AG04450 (cell line): ENCODE results near the gene MARK1. TPM values are rescaled to one million over a fixed set of nuclear protein-coding genes. Genes with fewer than 3 reads are reported as not detected.

Experiments
- CTCF ChIA-PET: fragments of 300-600, 350-600 bp; formaldehyde crosslinking; extraction: SDS; loops from one replicate; lab custom pipeline; 2022; ENCODE audit warnings: antibody characterized with exemption, inconsistent platforms; lab: Charles Lee
- POLR2A ChIA-PET: fragments of 350-600 bp; formaldehyde crosslinking; extraction: SDS; loops from one replicate; lab custom pipeline; 2021; ENCODE audit warnings: antibody characterized with exemption, inconsistent platforms; lab: Yijun Ruan, JAX
- DNase-seq: peaks from one replicate; pipeline ENCODE4 v3.0.0-alpha.2; 2011; ENCODE audit warnings: low read depth, low spot score
- H3K27ac ChIP-seq: one replicate; pipeline ENCODE4 v1.5.1; 2012; ENCODE audit warnings: low read depth, low read length, control low read depth
- H3K27me3 ChIP-seq: one replicate; pipeline ENCODE4 v1.6.0; 2012; ENCODE audit warnings: low read length; ENCODE audit not compliant: control insufficient read depth, insufficient read depth
- H3K4me3 ChIP-seq: 2 replicates; pipeline ENCODE4 v1.5.1; 2011; ENCODE audit warnings: mild to moderate bottlenecking, low read depth, low read length, control low read depth
- H3K9me3 ChIP-seq: 2 replicates; pipeline ENCODE4 v1.5.1; 2012; ENCODE audit warnings: low read length; ENCODE audit not compliant: control insufficient read depth, insufficient read depth
- polyA plus RNA-seq: library from polyadenylated mRNA; depleted of rRNA; stranded (reverse); fragments of >200 nt; gene quantifications from 2 replicates; pipeline ENCODE4 v1.2.3, GENCODE V29; 2011
- TF ChIP-seq, protein P1 (sequence below): IDR thresholded peaks from 2 replicates; pipeline ENCODE4 v1.5.1; 2011; ENCODE audit warnings: low read depth, low read length, control low read depth, inconsistent platforms

Gene MARK1
- polyA plus RNA-seq, 1 experiment = not detected

DNA sequence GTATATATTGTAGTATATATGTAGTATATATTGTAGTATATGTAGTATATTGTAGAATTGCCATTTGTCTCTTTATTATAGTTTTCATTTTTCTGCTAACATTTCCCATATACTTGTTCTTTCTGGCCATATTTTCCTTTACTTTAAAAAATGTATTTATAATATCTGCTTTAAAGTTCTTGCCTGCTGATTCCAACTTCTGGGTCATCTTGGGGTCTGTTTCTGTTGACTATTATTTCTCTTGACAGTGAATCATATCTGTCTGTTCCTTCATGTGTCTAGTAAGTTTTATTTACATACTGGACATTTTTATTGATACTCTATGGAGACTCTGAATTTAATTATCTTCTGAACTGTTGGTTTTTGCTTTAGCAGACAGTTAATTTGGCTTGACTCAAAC, 45.9 kb downstream of the MARK1 start:
- H3K27ac ChIP-seq = no peak overlapping the region
- no peak for DNase-seq
- TF ChIP-seq, protein P1, sequence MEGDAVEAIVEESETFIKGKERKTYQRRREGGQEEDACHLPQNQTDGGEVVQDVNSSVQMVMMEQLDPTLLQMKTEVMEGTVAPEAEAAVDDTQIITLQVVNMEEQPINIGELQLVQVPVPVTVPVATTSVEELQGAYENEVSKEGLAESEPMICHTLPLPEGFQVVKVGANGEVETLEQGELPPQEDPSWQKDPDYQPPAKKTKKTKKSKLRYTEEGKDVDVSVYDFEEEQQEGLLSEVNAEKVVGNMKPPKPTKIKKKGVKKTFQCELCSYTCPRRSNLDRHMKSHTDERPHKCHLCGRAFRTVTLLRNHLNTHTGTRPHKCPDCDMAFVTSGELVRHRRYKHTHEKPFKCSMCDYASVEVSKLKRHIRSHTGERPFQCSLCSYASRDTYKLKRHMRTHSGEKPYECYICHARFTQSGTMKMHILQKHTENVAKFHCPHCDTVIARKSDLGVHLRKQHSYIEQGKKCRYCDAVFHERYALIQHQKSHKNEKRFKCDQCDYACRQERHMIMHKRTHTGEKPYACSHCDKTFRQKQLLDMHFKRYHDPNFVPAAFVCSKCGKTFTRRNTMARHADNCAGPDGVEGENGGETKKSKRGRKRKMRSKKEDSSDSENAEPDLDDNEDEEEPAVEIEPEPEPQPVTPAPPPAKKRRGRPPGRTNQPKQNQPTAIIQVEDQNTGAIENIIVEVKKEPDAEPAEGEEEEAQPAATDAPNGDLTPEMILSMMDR = no peak
- no peaks in the 10 kb centered on the region; the same call in 1 of the 2 replicates for H3K9me3 ChIP-seq
- no peaks in the 10 kb centered on the region for H3K27me3 ChIP-seq
- ChIA-PET CTCF (no interaction called here), POLR2A (no interaction called here)
- H3K4me3 ChIP-seq = no peak overlapping the region

DNA sequence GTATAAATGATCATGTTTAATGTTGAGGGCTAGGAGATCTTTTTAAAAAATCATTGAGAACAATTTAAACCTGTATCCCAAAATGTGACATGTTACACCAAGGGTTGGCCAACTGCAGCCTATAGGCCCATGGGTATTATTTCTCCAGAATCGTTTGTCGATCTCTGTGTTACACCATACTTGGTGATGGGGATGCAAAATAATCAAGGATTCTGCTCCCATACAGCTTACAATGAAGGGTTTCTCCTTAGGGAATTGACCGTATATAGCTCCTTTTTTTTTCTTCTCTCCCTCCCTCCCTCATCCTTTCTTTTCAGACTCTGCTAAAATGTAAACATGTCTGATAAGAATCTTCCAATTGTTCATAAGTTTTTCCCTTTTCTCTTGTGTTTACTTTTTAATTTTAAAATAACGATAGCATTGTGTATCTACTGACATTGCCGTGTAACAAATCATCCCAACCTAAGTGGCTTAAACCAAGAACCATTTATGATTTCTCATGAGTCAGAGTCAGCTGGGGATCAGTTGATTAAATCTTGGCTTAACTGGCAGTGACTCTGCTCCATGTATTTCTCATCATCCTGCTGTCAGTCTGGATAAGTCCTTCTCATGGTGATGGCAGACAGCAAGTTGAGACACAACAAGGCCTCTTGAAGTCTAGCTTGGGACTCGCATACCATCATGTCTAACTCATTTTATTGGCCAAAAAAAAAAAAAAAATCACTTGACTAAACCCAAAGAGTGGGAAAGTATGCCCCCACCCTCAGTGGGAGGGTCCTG, 48.0 kb downstream of the MARK1 start:
- Histone ChIP-seq H3K9me3 (no peaks in the 10 kb centered on the region; the same call in 1 of the 2 replicates), H3K27me3 (no peaks in the 10 kb centered on the region), H3K27ac (no peak overlapping the region), H3K4me3 (no peak overlapping the region)
- ChIA-PET POLR2A (no interaction called here), CTCF (no interaction called here)
- TF ChIP-seq, protein P1 = no peak
- no peak for DNase-seq

DNA sequence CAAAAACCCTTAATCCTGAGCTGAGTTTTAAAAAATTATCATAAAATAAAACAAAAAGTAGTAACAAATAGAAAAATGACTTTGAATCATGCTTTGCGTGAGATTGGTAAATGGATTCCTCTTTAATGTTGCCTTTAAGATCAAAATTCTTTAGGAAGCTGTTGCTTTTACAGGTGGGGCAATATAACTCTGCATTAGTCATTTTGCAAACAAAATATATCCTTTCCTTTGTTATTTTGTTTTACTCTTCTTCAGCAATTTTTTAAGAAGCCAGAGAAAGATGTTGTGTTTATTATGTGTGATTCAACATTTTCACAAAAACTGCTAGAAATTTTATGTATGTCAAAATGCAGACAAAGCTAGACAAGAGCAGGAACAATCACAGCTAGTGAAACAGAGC, 50.0 kb downstream of the MARK1 start:
- CTCF ChIA-PET = no interaction called here

GRCh38 chr1:220579317-220579716, 51.4 kb downstream of the MARK1 start:
- no peaks in the 10 kb centered on the region for H3K27me3 ChIP-seq
- CTCF ChIA-PET = no interaction called here
- POLR2A ChIA-PET = no interaction called here
- H3K9me3 ChIP-seq = no peaks in the 10 kb centered on the region
- no peak overlapping the region for H3K27ac ChIP-seq
- DNase-seq = no peak
- H3K4me3 ChIP-seq = no peak overlapping the region
- TF ChIP-seq, protein P1 = no peak

More for the DNA sequence above, 50.0 kb downstream of the MARK1 start:
- Histone ChIP-seq H3K9me3 (no peaks in the 10 kb centered on the region; the same call in 1 of the 2 replicates), H3K27ac (no peak overlapping the region), H3K27me3 (no peaks in the 10 kb centered on the region), H3K4me3 (no peak overlapping the region)
- DNase-seq = no peak
- TF ChIP-seq, protein P1 = no peak
- POLR2A ChIA-PET = no interaction called here

- DNase-seq = no peak
- Histone ChIP-seq H3K9me3 (no peaks in the 10 kb centered on the region), H3K4me3 (no peak overlapping the region), H3K27ac (no peak overlapping the region), H3K27me3 (no peaks in the 10 kb centered on the region)
- TF ChIP-seq, protein P1 = no peak
- CTCF ChIA-PET = no interaction called here
- POLR2A ChIA-PET = no interaction called here
Measured at GRCh38 chr1:220592714-220593113, 64.8 kb downstream of the MARK1 start.
